ENCODE measurements around the gene NIP7.

DNA sequence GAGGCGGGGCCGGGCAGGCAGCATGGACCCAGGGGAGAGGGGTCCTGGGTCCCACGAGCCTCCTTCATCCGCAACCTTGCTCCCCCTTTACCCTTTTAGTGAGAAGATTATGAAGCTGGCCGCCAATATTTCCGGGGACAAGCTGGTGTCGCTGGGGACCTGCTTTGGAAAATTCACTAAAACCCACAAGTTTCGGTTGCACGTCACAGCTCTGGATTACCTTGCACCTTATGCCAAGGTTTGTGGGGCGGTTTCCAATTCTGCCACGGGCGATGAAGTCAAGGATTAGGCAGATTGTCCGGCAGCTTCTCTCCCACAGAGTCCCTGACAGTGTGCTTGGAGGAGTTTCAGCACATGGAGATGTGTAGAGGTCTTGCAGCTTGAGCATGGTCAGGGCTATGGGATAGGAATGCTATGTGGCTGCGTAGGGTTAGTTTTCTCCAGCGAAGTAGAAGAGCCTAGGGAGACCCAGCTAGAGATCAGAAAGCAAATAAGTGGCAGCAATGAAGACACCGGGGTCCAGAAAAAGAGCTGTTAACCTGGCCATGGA, 598 bp downstream of the NIP7 start:
- TF ChIP-seq, protein P1, sequence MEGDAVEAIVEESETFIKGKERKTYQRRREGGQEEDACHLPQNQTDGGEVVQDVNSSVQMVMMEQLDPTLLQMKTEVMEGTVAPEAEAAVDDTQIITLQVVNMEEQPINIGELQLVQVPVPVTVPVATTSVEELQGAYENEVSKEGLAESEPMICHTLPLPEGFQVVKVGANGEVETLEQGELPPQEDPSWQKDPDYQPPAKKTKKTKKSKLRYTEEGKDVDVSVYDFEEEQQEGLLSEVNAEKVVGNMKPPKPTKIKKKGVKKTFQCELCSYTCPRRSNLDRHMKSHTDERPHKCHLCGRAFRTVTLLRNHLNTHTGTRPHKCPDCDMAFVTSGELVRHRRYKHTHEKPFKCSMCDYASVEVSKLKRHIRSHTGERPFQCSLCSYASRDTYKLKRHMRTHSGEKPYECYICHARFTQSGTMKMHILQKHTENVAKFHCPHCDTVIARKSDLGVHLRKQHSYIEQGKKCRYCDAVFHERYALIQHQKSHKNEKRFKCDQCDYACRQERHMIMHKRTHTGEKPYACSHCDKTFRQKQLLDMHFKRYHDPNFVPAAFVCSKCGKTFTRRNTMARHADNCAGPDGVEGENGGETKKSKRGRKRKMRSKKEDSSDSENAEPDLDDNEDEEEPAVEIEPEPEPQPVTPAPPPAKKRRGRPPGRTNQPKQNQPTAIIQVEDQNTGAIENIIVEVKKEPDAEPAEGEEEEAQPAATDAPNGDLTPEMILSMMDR (conservative IDR thresholded peaks at IDR 0.05; ENCODE audit: low read depth in 2 of 2): no peak
- TF ChIP-seq CREB1 (CRISPR knock-in tag; IDR thresholded peaks at IDR 0.05; ENCODE audit: low read depth): no peak
- TF ChIP-seq JUNB (IDR thresholded peaks at IDR 0.05; ENCODE audit: unreplicated experiment): no peak
